WTC11 (cell line): Measurements from ENCODE around the gene ADK.

Experiments used
- CTCF ChIP-seq: fragments of 200-600 bp; IDR thresholded peaks from 2 replicates; pipeline ENCODE4 v1.8.0; 2022; ENCODE audit warnings: antibody characterized with exemption
- JUN ChIP-seq: sonication (generic); formaldehyde crosslinking; IDR thresholded peaks from 2 replicates; pipeline ENCODE4 v1.8.0; 2023; ENCODE audit warnings: mild to moderate bottlenecking, missing genetic modification reagents
- ZNF512 ChIP-seq: sonication (generic); formaldehyde crosslinking; IDR thresholded peaks from 2 replicates; pipeline ENCODE4 v1.8.1; 2022; ENCODE audit warnings: missing genetic modification reagents, borderline replicate concordance

GRCh38 chr10:74383642-74384041 is 232.6 kb downstream of the ADK start:
- no peak for TF ChIP-seq CTCF
- TF ChIP-seq ZNF512 (CRISPR knock-in tag), result no peak
- TF ChIP-seq JUN, result no peak
